Bronchus fibroblast of lung (primary cell): ENCODE results near the gene MAP2K6. TPM values are rescaled to one million over a fixed set of nuclear protein-coding genes. Genes with fewer than 3 reads are reported as not detected.

Experiments
- total RNA-seq: library from RNA; depleted of rRNA; stranded (reverse); fragments of >200 nt; gene quantifications from 2 replicates; pipeline ENCODE4 v1.2.3, GENCODE V29; 2015

Gene MAP2K6
- 2.9 and 4.5 TPM in 2 replicates for total RNA-seq

GRCh38 chr17:69414408-69415274, at the start of gene MAP2K6:
Gene MAP2K6, plus strand, starts transcription at chr17:69414697. Its CDS starts 288 bp downstream, at chr17:69414985.

Other genes with a start within 250 kb of the MAP2K6 start
- gene ABCA10, start 185.9 kb upstream of the MAP2K6 start, total RNA-seq: under 0.01 TPM in 2 replicates
- 2.1 and 3.9 TPM in 2 replicates for gene ABCA5, start 87.6 kb upstream of the MAP2K6 start, total RNA-seq